ENCODE results near the gene GINS3.

DNA sequence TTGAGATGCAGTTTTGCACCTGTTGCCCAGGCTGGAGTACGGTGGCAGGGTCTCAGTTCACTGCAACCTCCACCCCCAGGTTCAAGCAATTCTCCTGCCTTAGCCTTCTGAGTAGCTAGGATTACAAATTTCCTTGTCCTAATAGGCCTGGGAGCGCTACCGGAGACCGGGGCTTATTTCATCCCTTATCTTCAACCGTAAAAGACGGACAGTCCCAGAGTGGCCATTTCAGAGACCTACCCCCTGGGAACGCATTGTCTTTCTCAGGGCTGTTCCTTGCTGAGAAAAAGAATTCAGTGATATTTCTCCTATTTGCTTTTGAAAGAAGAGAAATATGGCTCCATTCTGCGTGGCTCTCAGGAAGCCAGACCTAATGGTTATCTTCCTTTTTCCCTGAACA, 39.6 kb upstream of the GINS3 start:
- TF ChIP-seq, protein P1, sequence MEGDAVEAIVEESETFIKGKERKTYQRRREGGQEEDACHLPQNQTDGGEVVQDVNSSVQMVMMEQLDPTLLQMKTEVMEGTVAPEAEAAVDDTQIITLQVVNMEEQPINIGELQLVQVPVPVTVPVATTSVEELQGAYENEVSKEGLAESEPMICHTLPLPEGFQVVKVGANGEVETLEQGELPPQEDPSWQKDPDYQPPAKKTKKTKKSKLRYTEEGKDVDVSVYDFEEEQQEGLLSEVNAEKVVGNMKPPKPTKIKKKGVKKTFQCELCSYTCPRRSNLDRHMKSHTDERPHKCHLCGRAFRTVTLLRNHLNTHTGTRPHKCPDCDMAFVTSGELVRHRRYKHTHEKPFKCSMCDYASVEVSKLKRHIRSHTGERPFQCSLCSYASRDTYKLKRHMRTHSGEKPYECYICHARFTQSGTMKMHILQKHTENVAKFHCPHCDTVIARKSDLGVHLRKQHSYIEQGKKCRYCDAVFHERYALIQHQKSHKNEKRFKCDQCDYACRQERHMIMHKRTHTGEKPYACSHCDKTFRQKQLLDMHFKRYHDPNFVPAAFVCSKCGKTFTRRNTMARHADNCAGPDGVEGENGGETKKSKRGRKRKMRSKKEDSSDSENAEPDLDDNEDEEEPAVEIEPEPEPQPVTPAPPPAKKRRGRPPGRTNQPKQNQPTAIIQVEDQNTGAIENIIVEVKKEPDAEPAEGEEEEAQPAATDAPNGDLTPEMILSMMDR (conservative IDR thresholded peaks at IDR 0.05): no peak
- TF ChIP-seq ZFX (IDR thresholded peaks at IDR 0.05): no peak
